ENCODE measurements around the gene MIXL1.
A peak's percentile ranks its signal among the peaks of the same experiment; 100 is the strongest.
"Not testable (repeated sequence)": the region's sequence is repeated elsewhere in the genome, so short reads cannot be mapped to it uniquely, and the experiment has no call there.

MIXL1 gene

GRCh38 chr1:226223157-226223785, at the start of gene MIXL1:
MIXL1 (plus strand) TSS chr1:226223664; CDS start chr1:226223682, 18 bp downstream.
- no peak for DNase-seq

DNA sequence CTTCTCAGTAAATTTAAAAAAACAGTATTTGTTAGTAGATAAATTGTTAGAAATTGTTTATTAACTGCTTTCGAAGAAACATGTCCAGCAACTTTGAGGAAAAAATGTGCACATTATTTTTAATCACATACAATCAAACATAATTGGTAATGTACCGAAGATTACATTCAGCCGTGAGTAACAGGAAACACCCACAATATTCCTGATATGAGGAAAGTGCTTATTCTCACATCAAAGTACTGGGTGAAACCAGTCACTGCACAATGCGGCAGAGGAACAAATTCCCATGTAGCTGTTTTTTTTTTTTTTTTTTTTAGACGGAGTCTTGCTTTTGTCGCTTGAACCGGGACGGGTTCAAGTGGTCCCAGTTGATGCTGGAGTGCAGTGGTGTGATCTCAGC, 46.6 kb upstream of the MIXL1 start:
- no peak for DNase-seq

GRCh38 chr1:226181996-226182714, 41.3 kb upstream of the MIXL1 start:
- no peak for DNase-seq

GRCh38 chr1:226185141-226186036, 38.1 kb upstream of the MIXL1 start:
- no peak for DNase-seq

DNA sequence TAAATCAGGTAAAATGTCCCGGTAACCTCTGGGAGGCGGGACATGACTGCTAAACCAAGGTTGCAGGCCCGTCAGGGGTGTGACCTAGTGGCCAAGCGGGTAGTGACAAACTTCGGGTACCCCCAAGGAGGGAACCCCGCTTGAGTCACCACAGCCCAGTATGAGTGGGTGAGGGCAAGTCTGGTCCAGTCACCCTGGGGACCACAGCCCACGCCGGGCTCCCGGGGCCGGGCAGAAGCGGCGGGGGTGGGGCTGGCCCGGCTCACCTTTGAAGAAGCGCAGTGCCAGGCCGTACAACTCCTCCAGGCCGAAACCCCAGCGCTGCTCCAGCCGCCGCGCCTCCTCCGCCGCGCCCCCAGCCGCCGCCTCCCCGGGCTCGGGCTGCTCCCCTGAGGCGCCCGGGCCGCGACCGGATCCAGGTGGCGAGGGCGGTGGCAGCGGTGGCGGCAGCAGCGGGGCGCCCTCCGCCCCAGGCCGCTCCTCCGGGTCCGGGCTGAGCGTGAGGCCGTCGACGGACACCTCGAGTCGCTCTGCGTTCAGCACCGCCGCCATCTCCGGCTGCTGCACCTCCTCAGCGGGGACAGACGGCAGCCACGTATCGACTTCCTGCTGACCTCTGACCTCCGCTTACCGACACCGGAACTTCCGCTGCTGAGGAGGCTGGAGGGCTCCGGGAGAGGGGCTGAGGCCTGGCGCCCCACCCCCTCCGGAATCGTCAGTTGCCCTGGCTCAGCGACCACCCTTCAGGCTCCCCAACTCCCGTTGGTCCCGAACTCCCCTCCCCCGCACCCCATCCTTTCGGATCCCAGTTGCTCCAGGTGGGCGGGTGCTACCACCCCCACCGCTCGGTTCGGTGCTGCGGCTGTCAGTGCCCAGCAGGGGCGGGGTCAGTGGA, 37.1 kb upstream of the MIXL1 start, which contains the start of gene ACBD3:
Gene ACBD3, minus strand, starts transcription at position 618 of the 895 bp plus-strand sequence. Its CDS starts 66 bp downstream, at position 552.
- DNase-seq: peak; percentile 83

GRCh38 chr1:226187019-226187322, 36.5 kb upstream of the MIXL1 start:
- DNase-seq: no peak

DNA sequence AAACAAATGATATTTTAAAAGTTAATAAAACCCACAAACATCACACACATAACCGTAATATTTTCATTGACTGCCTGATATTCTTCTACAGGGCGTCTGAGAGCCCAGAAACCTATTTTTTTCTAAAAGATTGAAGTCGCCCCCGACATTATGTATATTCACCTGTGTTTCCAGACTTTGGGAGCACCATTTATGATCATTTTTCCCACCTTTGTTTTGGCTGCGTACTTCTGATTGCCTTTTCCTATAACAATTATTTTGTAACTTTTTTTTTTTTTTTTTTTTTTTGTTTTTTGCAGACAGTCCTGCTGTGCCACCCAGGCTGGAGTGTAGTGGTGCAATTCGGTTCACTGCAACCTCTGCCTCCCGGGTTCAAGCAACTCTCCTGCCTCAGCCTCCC, 36.1 kb upstream of the MIXL1 start:
- no peak for DNase-seq

DNA sequence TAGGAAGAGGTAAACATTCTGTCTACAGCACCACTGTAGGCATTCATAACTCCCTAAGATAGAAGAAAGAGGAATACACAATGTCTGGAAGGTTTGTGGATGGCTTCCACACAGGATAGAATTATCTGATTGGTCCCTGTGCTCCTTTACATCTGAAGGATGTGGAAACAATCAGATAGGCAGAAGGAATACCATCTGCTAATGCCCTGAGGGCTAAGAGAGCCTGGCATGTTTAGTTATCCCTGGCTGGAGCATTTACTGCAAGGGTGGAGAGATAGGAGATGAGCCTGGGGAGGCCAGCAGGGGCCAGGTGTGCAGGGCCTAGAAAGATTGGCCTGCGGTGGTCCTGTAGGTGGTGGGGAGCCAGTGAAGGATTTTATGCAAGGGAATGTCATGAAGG, 28.3 kb upstream of the MIXL1 start:
- DNase-seq: no peak

DNA sequence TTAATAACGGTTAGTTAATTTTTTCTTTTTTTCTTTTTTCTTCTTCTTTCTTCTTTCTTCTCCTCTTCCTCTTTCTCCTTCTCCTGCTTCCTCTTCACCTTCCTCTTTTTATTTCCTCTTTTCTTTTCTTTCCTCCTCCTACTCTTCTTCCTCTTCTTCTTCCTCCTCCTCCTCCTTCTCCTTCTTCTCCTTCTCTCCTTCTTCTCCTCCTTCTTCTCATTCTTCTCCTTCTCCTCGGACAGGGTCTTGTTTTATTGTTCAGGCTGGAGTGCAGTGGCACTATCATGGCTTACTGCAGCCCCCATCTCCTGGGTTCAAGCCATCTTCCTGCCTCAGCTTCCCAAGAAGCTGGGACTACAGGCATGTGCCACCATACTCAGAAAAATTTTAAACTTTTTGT, 23.5 kb upstream of the MIXL1 start:
- no peak for DNase-seq

GRCh38 chr1:226201029-226201593, 22.4 kb upstream of the MIXL1 start:
- DNase-seq: no peak

DNA sequence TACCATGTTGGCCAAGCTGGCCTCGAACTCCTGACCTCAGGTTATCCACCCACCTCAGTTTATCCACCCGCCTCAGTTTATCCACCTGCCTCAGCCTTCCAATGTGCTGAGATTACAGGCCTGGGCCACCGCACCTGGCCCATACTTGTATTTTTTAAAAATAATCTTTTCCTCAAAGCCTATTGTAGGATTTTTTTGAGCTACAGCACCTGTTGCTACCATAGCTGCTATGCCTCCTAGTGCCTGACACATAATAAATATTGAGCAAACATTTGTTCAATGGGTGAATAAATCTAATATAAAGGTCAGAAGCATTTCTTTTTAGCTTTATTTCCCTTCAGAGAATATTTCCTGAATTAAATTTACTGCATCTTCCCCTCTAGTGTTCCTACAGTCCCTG, 21.2 kb upstream of the MIXL1 start:
- no peak for DNase-seq

DNA sequence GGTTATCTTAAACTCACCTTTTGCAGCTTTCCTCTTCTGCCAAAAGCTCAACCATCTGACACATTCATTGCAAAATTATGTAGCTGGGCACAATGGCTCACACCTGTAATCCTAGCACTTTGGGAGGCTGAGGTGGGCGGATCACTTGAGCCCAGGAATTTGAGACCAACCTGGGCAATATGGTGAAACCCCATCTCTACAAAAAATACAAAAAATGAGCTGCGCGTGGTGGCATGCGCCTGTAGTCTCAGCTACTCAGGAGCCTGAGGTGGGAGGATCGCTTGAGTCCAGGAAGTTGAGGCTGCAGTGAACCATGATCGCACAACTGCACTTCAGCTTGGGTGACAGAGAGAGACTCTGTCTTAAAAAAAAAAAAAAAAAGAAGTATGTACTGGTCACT, 20.8 kb upstream of the MIXL1 start:
- DNase-seq: not testable (repeated sequence)

- DNase-seq: no peak
Observed at GRCh38 chr1:226203240-226203639, 20.2 kb upstream of the MIXL1 start.

GRCh38 chr1:226203655-226204054, 19.8 kb upstream of the MIXL1 start:
- no peak for DNase-seq

GRCh38 chr1:226204198-226204597, 19.3 kb upstream of the MIXL1 start:
- no peak for DNase-seq

DNA sequence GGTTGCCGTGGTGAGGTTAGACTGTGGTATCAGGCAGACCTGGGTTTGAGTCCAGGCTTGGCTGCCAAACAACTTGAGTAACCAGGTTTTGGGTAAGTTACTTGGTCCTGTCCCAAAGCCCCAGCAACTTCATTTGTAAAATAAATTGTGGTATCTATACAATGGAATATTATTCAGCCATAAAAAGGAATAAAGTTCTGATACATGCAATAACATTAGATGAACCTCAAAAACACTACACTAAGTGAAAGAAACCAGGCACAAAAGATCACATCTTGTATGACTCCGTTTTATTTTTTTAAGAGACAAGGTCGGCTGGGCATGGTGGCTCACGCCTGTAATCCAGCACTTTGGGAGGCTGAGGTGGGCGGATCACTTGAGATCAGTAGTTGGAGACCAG, 16.4 kb upstream of the MIXL1 start:
- DNase-seq: no peak

- no peak for DNase-seq
Observed at GRCh38 chr1:226209307-226210059, 14.0 kb upstream of the MIXL1 start.

DNA sequence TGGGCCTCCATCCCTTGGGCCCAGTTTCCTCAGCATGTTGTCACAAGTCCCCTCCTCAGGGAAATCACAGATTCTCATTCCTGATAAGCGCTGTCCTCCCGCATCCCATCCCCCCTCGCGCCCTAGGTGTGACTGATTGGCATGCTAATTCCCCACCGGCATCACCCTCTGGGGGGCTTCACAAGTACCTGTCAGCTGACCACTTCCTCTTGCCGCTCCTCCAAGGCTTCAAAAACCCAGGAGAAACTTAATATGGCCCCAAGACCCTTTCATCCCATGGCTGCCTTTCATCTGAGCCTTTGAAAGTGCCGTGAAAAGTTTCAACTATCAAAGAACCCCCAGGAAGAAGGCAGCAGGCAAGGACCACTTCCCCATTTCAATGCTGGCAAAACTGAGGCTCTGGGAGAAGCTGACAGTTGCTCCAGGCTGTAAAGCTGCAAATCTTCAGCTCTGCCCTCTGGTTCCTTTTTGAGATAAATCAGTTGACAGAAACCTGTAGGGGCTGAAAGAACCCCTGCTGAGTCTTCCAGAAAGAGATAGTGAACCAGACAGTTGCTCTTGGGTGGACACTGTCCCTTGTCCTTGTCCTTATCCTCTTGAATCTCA, 12.8 kb upstream of the MIXL1 start:
- DNase-seq: no peak

DNA sequence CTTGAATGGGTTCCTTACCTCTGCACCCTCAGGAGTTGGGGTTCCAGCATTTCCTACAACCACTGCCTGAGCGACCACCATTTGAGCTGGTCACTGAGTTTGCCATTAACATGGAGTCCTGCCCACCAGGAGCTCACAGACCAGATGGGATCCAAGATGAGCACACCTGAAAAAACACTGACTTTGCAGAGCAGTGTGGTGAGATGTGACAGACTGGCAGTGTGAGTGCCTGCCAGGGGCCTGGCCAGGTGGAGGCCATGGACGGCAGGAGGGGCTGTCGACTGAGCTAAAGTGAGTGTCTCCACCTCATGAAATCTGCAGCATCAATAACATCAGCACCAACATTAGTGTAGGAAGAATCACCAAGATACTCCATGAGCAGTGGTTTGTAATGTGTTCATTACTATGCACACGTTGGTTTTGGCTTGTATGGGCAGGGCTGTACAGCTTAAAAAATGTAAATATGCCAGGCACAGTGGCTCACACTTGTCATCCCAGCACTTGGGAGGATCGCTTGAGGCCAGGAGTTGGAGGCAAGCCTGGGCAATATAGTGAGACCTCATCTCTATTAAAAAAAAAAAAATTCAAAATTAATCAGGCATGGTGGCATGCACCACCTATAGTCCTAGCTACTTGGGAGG, 12.2 kb upstream of the MIXL1 start:
- DNase-seq: no peak

- DNase-seq: no peak
Observed at GRCh38 chr1:226212545-226212944, 10.9 kb upstream of the MIXL1 start.

DNA sequence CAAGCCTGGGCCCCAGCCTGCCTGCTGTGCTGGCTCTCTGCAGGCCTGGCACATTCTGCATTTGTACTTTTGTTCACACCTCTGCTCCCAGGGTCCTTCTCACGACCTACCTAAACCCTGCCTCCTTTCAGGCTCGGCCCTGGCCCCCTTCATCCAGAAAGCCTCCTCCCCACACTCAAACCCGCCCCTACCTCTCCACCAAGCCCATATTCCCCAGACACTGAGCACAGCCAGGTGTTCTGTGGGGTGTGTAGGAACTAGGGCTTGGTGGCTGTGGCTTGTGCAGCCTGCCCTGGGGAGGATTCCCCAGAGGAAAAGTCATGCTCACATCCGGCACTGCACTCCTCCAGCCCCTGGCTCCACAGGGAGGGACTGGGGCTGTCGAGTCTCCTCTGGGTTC, 8.2 kb upstream of the MIXL1 start:
- no peak for DNase-seq

All from NCI-H446 treated with DMSO at 0.1 percent for 48 hours (cell line).